Breast epithelium (tissue), 3 donors: ENCODE results near the gene MEF2D.

Source experiments
- CTCF ChIP-seq, 3 donors: fragments of 450-650 bp; IDR thresholded peaks; one replicate each; pipeline ENCODE4 v1.5.1; 2016 to 2017; ENCODE audit warnings: antibody characterized with exemption in 3 of 3, mild to moderate bottlenecking in 3 of 3, moderate library complexity in 3 of 3
- POLR2A ChIP-seq: fragments of 450-650 bp; IDR thresholded peaks from one replicate; pipeline ENCODE4 v1.6.1; 2016; ENCODE audit warnings: antibody characterized with exemption, mild to moderate bottlenecking, moderate library complexity

GRCh38 chr1:156414461-156415064 is 86.0 kb downstream of the MEF2D start:
- TF ChIP-seq POLR2A (no peak), CTCF (IDR thresholded peaks at IDR 0.05) (no peak)
